ENCODE results near the gene EPHB1.
"Not testable (repeated sequence)": the region's sequence is repeated elsewhere in the genome, so short reads cannot be mapped to it uniquely, and the experiment has no call there.

The EPHB1 gene

GRCh38 chr3:135178566-135178965 is 383.5 kb downstream of the EPHB1 start:
- DNase-seq: no peak

- no peak for DNase-seq
These were observed 386.3 kb downstream of the EPHB1 start for GRCh38 chr3:135181408-135181807.

DNA sequence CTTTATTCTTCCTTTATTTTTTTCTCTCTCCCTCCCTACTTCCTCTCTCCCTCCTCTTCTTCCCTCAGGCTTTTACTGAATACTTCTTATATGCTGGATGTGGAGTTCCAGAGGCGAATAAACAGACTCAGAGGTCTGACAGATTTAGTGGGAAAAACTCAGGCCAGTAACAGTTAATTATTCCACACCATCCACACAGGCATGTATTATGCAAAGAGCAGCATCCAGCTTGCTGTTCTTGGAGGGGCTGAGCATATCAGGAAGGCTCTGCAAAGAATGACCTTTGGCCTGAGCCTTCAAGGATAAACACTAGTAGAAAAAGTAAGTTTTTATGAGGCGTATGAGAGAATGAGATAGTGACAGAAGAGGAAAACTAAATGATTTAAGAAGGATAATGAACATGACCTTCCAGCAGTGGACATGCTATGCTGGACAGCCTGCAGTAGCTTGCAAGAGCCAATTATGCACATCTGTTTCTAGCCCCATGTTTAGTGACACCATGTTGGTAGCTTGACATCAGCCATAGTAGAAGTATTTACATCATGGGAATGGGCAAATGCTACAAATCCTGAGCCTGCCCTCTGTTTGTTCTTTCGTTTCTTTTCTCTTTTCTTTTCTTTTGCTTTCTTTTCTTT is 387.4 kb downstream of the EPHB1 start:
- DNase-seq: no peak

GRCh38 chr3:135190658-135191057 is 395.6 kb downstream of the EPHB1 start:
- DNase-seq: no peak

DNA sequence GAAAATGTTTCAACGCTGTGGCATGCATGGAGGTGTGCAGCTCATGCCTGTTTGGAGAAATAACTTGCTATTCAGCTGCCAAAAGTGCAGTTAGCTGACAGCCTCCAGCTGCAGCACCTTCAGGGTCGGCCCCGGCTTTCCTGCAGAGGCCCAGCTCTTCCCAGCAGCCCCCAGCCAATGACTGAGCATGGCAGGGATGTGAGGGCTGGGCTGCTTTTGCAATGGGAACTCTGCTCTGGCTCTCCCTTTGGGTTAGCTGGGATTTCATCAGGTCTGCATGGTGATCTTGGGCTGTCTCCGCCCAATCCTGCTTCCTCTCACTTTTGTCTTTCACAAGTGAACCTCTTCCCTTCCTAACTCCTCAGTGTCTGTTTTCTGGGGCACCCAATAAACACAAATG is 396.6 kb downstream of the EPHB1 start:
- no peak for DNase-seq

DNA sequence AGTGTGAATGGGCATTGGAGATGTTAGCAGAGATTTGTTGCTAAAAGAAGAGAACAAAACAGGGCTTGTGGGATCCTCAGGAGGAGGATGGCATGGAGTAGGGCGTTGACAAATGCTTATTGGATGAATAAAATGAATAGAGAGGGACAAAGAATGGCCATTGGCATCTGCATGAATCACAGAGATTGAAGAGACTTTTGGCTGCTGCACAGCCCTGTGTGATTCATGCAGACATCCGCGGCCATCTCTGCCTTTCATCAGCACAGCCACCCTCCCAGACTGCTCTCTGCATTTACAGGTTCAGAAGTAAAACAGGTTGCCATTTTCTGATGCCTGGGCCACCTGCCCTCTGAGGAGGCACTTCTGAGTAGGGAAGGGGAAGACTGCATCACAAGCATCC is 397.9 kb downstream of the EPHB1 start:
- no peak for DNase-seq

DNA sequence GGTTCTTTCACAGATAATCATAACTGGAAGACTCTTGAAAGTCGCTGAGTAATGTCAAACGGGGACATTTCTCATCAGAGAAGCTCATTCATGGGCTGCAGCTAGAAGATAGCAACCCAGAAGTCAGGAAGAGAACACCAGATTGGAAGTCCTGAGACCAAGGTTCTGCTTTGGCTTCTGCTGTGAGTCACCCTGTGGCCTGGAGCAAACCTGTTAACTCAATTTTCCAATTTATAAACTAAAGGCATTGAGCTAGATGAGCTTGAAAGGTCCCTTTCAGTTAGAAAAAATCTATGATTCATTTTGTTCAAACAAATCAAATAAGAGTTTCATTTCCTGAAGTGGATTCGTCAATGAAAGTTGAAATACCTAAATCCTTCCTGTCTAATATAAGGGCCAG is 402.2 kb downstream of the EPHB1 start:
- no peak for DNase-seq

- DNase-seq: no peak
These were observed 402.8 kb downstream of the EPHB1 start for GRCh38 chr3:135197856-135198255.

GRCh38 chr3:135199137-135199536 is 404.1 kb downstream of the EPHB1 start:
- DNase-seq: no peak

DNA sequence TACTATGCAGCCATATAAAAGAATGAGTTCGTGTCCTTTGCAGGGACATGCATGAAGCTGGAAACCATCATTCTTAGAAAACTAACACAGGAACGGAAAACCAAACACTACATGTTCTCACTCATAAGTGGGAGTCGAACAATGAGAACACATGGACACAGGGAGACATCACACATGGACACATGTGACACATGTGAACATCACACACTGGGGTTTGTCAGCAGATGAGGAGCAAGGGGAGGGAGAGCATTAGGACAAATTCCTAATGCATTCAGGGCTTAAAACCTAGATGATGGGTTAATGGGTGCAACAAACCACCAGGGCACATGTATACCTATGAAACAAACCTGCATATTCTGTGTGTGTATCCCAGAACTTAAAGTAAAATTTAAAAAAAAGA is 408.0 kb downstream of the EPHB1 start:
- DNase-seq: no peak

GRCh38 chr3:135213213-135213612 is 418.2 kb downstream of the EPHB1 start:
- DNase-seq: no peak

DNA sequence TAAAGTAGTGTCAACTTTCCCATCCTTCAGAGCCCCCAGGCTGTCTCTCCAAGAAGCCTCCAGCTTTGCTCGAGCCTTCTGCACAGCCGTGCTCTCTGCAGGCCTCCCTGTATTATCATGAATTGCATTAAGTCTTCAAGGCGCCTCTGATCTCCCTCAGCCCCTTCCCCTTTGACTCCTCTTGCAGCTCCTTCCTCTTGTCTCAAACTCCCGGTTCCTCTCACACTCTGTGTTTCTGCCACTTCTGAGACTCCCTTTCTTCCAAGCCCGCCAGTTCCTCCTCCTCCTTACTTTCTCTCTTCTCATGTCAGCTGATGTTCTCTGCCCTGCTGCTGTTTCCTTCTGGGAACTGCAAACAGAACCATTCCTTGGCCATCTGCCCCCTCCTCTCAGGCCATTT is 418.8 kb downstream of the EPHB1 start:
- DNase-seq: no peak

- no peak for DNase-seq
These were observed 419.3 kb downstream of the EPHB1 start for GRCh38 chr3:135214400-135214799.

DNA sequence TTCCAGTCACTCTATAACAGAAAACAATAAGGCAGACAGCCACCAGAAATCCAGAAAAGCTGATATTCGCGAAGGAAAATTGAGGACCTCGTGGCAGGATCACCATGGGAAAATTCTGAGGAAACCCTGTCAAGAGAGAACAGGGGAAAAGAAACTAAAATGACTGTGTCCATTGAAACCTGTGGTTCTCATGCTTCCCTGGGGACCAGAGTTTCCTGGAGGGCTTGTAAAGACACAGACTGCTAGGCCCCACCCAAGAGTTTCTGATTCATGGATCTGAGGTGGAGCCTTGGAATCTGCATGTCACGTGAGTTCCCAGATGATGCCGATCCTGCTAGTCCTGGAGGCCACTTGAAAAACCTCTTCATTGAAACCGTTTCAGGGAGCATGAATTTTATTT is 420.5 kb downstream of the EPHB1 start:
- no peak for DNase-seq

DNA sequence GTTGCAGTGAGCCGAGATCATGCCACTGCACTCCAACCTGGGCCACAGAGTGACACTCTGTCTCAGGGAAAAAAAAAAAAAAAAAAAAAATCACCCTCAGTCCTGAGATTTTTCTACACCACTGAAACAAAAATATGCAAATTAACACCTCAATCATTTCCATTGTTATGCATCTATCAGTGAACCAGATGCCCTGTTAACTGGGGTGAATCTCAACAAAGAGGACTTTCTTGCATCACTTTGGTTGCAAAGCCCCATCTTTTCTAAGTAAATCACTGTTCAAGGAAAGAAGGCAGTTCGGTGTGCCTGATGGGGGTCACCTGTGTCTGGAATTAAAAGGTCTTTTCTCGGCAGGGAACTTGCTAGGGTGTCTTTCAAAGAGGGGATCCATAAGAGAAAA is 421.6 kb downstream of the EPHB1 start:
- DNase-seq: no peak

DNA sequence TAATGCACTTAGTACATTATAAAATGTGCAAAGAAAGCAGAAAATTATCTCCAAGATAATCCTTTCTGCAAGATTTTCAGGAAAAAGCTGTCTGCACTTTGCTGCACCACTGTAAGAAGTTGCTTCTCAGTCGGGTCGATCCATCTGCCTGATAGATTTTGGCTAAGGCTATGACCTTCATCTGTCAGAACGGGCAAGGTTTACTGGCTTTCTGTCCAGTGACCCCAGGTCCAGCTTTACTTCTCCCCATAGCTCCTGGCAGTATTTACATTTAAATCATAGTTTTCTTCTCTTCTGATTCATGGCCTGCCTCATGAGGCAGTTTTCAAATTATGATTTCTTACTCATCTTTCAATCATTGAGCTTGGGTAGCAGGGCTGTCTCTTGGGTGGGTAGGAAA is 422.7 kb downstream of the EPHB1 start:
- no peak for DNase-seq

- DNase-seq: no peak
These were observed 423.2 kb downstream of the EPHB1 start for GRCh38 chr3:135218304-135218703.

DNA sequence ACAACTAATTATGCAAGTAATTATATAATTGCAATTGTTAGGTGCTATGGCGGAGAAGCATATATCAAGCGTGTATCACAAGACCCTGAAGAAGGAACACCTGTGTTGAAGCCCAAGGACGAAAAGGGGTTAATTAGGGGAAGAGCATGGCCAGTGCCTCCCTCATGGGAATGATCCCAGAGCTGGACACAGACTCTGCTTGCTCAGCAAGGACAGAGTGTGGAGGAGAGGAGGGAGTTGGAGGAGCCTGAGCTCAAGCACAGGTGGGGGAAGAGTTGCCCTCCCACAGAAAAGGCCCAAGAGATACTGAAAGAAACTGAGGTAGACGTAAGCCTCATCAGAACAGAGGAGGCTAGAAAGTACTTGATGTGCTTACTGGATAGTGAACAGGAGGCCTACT is 423.7 kb downstream of the EPHB1 start:
- no peak for DNase-seq

DNA sequence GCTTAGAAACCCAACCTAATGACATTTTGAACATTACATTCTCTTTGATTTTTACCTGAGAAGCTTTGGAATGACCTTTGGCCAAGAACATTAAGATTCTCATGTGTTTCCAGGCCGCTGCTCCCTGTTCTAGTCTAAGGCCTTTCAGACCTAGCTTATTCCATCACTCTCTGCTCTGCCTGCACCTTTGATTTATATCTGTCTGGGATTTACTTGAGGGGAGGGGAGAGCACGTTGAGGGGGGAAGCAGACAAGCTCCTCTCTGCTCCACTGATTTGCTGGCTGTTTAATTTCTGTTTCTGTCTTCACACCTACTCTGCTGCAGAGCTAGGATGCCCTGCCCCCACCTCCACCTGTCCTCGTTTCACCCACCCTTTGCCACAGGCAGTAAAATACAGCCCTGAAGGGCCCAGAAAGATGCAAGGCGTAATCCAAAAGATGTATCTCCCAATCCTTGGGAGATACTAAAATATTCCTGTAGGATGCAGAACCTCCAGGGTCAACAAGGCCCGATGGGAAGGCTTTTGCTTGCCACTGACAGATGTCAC is 429.8 kb downstream of the EPHB1 start:
- DNase-seq: no peak

- DNase-seq: no peak
These were observed 431.0 kb downstream of the EPHB1 start for GRCh38 chr3:135226057-135226456.

DNA sequence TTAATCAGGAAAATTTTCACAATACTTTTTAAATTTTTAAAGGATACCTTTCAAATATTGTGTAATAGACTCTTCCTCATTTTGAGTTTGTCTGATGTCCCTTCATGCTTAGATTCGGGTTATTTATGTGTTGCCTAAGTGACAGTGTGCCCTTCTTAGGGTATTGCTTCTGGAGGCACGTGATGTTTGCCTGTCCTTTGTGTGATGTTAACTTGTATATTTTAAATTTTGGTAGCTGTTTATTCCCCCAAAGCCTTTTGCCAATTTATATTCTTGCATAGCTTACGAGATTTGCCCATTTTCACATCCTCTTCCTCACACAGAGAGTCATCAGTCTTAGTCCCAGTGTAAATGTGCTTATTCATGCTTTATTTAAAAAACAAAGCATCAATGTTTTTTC is 433.1 kb downstream of the EPHB1 start:
- DNase-seq: no peak

- no peak for DNase-seq
These were observed 434.0 kb downstream of the EPHB1 start for GRCh38 chr3:135229018-135229495.

DNA sequence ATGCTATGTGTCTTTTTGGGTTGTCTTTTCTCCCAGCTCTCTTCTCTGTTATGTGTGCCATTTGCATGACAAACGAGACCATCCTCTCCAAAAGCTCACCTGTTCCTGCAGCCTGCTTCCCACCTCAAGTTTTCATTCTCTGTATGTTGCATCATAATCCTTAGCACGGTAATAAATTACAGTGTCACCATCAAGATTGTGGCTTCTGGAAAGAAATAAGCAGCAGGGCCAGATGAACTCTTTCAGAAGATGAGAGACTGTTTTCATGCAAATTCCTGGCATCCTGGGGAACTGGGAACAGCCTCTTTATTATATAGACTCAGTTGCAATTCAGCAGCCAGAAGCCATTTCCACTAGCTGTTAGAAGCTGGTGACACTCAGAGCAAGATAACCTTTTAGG is 436.7 kb downstream of the EPHB1 start:
- DNase-seq: no peak

DNA sequence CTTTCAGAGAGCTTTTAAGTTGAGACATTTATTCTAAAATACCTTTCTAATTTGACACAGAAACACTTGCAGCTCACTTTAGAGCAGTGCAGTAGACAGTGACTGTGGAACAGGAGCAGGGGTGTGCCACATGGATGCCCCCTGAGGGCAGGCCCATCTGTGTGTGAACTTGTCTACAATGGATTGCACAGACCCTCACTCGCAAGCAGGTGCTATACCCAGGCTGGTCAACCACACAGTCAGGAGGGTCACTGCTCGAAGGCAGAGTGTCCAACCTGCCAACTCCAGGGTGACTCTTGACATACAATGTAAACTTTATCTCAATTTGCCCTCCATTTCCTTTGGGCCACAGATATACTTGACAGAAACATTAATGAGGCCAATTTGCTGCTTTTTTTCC is 437.2 kb downstream of the EPHB1 start:
- no peak for DNase-seq

DNA sequence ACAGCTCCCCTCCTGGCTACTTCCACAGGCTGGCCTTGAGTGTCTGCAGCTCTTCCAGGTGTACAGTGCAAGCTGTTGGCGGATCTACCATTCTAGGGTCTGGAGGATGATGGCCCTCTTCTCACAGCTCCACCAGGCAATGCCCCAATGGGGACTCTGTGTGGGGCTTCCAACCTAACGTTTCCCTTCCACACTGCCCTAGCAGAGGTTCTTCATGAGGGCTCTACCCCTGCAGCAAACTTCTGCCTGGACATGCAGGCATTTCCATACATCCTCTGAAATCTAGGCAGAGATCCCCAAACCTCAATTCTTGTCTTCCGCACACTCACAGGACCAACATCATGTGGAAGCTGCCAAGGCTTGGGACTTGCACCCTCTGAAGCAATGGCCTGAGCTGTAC is 438.4 kb downstream of the EPHB1 start:
- not testable (repeated sequence) for DNase-seq
